AG10803 (cell line): ENCODE results near the gene TPST2.

Source experiments
- DNase-seq: peaks from one replicate; pipeline ENCODE4 v3.0.0; 2010; ENCODE audit warnings: low read depth
- H3K4me3 ChIP-seq: 2 replicates; pipeline ENCODE4 v1.5.1; 2011; ENCODE audit warnings: mild to moderate bottlenecking, low read length, control low read depth
- CTCF ChIP-seq: conservative IDR thresholded peaks from 2 replicates; pipeline ENCODE4 v1.5.1; 2011; ENCODE audit warnings: mild to moderate bottlenecking, low read length, control low read depth, inconsistent platforms

Gene TPST2

GRCh38 chr22:26589845-26590736, at the start of gene TPST2:
TSS of gene TPST2 (minus strand) at chr22:26590132. CDS start at chr22:26541630, 48,502 bp downstream.
- peak within 1 kb of the TSS; percentile 85 for H3K4me3 ChIP-seq
- TF ChIP-seq CTCF = no peak
- DNase-seq = peak; percentile 69

- H3K4me3 ChIP-seq = no peak overlapping the region
- TF ChIP-seq CTCF = no peak
- no peak for DNase-seq
Measured at GRCh38 chr22:26636296-26636695, 46.4 kb upstream of the TPST2 start.

- no peak for TF ChIP-seq CTCF
- no peak for DNase-seq
Measured at GRCh38 chr22:26635117-26635516, 45.2 kb upstream of the TPST2 start.

GRCh38 chr22:26634189-26634588, 44.3 kb upstream of the TPST2 start:
- no peak for DNase-seq
- no peak for TF ChIP-seq CTCF
- H3K4me3 ChIP-seq = no peak overlapping the region

More at GRCh38 chr22:26635117-26635516, 45.2 kb upstream of the TPST2 start:
- H3K4me3 ChIP-seq = no peak overlapping the region

- DNase-seq = no peak
- no peak for TF ChIP-seq CTCF
Measured at GRCh38 chr22:26632422-26633155, 42.7 kb upstream of the TPST2 start.

GRCh38 chr22:26631282-26631681, 41.4 kb upstream of the TPST2 start:
- H3K4me3 ChIP-seq = no peak overlapping the region
- DNase-seq = no peak
- TF ChIP-seq CTCF = no peak

More at GRCh38 chr22:26632422-26633155, 42.7 kb upstream of the TPST2 start:
- H3K4me3 ChIP-seq = no peak overlapping the region
